ENCODE data around the gene TRAF3IP1. TPM values are rescaled to one million over a fixed set of nuclear protein-coding genes. Genes with fewer than 3 reads are reported as not detected.

Gene TRAF3IP1
- total and polyA plus RNA-seq, 2 of the 13 experiments (the other 11 are each of a cell fraction or from before 2014, with no cell fraction given): 4.1 to 12.9 TPM

DNA sequence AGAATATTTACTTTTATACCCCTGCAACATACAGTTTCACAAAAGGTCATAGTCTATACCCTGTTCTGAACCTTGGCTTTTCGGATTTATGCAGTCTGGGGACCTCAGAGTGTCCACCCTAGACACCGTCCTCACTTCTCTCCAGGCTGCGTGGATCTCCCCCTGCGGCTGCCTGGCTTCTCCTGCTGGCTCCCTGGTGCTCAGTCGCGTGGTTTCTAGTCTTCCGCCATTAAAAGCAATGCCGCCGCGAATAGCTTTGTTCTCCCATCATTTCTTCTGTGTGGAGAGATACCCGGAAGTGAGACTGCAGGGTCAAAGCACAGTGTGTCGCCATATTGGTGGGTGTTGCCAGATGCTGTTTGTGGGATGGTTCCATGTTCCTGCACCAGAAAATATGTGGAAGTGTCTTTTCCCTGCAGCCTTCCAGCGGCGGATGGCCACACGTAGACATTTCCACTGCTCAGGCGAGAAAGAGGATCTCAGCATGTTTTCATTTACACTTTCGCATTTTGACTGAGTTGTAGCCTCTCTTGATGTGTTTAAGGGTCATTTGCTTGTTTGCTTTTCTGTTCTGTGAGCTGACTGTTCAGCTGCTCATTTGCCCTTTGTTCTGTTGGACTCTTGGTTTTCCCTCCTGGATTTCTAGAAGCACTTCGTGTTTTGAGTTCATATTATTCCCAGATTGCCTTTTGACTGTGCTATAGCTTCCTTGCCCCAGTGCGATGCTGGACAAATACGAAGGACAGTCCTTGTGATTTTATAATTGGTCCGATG is 83.5 kb downstream of the TRAF3IP1 start:
- Histone ChIP-seq H3K27ac (ENCODE audit: extremely low read length, insufficient read depth, low read length) (peak overlapping the region; percentile 90), H3K27me3 (ENCODE audit: control insufficient read depth in 1 of 2, insufficient read depth in 2 of 2, low read length in 2 of 2) (no peaks in the 10 kb centered on the region), H3K4me2 (ENCODE audit: low read depth, low read length) (peak overlapping the region; percentile 72), H3K9ac (ENCODE audit: insufficient read depth, low read depth, low read length) (peak overlapping the region; percentile 43), H2AFZ (ENCODE audit: low read length) (peak overlapping the region; percentile 74), H3K4me1 (ENCODE audit: insufficient read depth, low read length) (peaks cover 70% of the 10 kb centered on the region), H3K36me3 (replicated peaks in 1 of 2; ENCODE audit: control insufficient read depth in 1 of 2, insufficient read depth in 2 of 2, low read length in 2 of 2) (no peaks in the 10 kb centered on the region; a peak in 1 of 5 replicates), H3K9me3 (ENCODE audit: low read length) (no peaks in the 10 kb centered on the region), H3K4me3 (replicated peaks in 1 of 3; ENCODE audit: insufficient read depth in 1 of 3, low read depth in 2 of 3, low read length in 3 of 3) (peak overlapping the region in 1 of 3 experiments; percentile 45; a peak in 2 of 6 replicates), H3K79me2 (ENCODE audit: insufficient read depth, low read length) (no peaks in the 10 kb centered on the region), H4K20me1 (ENCODE audit: insufficient read depth, low read length) (no peaks in the 10 kb centered on the region)
- DNase-seq (ENCODE audit: low spot score): peak; percentile 76
- ATAC-seq: peak; percentile 76
- intact Hi-C loops (cut with micrococcal nuclease; ENCODE audit: unreplicated experiment) (no loop called here), in situ Hi-C loops (cut with HindIII; ENCODE audit: extremely low pct_ligation_motif_present, low pct_unique_long_range_greater_than_20kb) (no loop called here)
- POLR2A ChIA-PET: interaction anchor here (0.9 to 2.4 kb wide), 4 partner anchors 24 to 46 kb away, joined by 3 to 9 read pairs (median 4); no protein-coding TSS in a partner anchor
- BruUV-seq (replicated peaks): TSS peak; percentile 76
- peak; percentile 94 for FAIRE-seq
- CTCF ChIA-PET (ENCODE audit: low intra/inter-chr PET ratio, low total read pairs): no interaction called here
- 59% methylated on average over 21 of the region's 21 CpGs for WGBS (ENCODE audit: low lambda C conversion rate)
- TF ChIP-seq, protein P1, sequence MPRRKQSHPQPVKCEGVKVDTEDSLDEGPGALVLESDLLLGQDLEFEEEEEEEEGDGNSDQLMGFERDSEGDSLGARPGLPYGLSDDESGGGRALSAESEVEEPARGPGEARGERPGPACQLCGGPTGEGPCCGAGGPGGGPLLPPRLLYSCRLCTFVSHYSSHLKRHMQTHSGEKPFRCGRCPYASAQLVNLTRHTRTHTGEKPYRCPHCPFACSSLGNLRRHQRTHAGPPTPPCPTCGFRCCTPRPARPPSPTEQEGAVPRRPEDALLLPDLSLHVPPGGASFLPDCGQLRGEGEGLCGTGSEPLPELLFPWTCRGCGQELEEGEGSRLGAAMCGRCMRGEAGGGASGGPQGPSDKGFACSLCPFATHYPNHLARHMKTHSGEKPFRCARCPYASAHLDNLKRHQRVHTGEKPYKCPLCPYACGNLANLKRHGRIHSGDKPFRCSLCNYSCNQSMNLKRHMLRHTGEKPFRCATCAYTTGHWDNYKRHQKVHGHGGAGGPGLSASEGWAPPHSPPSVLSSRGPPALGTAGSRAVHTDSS (CRISPR knock-in tag; conservative IDR thresholded peaks at IDR 0.05): no peak
- TF ChIP-seq NFIB (CRISPR knock-in tag; IDR thresholded peaks at IDR 0.05; ENCODE audit: borderline replicate concordance) (no peak), HNRNPUL1 (IDR thresholded peaks at IDR 0.05; ENCODE audit: low read depth, low read length) (no peak), ZNF547 (CRISPR knock-in tag; IDR thresholded peaks at IDR 0.05) (no peak), XBP1 (CRISPR knock-in tag; IDR thresholded peaks at IDR 0.05) (no peak), CHD2 (IDR thresholded peaks at IDR 0.05; ENCODE audit: low read depth, low read length) (no peak), ADNP (CRISPR knock-in tag; IDR thresholded peaks at IDR 0.05) (no peak)
- TF ChIP-seq, protein P2, sequence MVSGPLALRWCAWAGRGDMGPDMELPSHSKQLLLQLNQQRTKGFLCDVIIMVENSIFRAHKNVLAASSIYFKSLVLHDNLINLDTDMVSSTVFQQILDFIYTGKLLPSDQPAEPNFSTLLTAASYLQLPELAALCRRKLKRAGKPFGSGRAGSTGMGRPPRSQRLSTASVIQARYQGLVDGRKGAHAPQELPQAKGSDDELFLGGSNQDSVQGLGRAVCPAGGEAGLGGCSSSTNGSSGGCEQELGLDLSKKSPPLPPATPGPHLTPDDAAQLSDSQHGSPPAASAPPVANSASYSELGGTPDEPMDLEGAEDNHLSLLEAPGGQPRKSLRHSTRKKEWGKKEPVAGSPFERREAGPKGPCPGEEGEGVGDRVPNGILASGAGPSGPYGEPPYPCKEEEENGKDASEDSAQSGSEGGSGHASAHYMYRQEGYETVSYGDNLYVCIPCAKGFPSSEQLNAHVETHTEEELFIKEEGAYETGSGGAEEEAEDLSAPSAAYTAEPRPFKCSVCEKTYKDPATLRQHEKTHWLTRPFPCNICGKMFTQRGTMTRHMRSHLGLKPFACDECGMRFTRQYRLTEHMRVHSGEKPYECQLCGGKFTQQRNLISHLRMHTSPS (CRISPR knock-in tag; IDR thresholded peaks at IDR 0.05; ENCODE audit: low read depth): 0 out of 2 replicates have a peak, but pooled peaks have one; percentile 26
- TF ChIP-seq, protein P3, sequence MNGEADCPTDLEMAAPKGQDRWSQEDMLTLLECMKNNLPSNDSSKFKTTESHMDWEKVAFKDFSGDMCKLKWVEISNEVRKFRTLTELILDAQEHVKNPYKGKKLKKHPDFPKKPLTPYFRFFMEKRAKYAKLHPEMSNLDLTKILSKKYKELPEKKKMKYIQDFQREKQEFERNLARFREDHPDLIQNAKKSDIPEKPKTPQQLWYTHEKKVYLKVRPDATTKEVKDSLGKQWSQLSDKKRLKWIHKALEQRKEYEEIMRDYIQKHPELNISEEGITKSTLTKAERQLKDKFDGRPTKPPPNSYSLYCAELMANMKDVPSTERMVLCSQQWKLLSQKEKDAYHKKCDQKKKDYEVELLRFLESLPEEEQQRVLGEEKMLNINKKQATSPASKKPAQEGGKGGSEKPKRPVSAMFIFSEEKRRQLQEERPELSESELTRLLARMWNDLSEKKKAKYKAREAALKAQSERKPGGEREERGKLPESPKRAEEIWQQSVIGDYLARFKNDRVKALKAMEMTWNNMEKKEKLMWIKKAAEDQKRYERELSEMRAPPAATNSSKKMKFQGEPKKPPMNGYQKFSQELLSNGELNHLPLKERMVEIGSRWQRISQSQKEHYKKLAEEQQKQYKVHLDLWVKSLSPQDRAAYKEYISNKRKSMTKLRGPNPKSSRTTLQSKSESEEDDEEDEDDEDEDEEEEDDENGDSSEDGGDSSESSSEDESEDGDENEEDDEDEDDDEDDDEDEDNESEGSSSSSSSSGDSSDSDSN (CRISPR knock-in tag; IDR thresholded peaks at IDR 0.05): peak; percentile 33; the same call in 1 of the 2 replicates
- TF ChIP-seq, protein P4, sequence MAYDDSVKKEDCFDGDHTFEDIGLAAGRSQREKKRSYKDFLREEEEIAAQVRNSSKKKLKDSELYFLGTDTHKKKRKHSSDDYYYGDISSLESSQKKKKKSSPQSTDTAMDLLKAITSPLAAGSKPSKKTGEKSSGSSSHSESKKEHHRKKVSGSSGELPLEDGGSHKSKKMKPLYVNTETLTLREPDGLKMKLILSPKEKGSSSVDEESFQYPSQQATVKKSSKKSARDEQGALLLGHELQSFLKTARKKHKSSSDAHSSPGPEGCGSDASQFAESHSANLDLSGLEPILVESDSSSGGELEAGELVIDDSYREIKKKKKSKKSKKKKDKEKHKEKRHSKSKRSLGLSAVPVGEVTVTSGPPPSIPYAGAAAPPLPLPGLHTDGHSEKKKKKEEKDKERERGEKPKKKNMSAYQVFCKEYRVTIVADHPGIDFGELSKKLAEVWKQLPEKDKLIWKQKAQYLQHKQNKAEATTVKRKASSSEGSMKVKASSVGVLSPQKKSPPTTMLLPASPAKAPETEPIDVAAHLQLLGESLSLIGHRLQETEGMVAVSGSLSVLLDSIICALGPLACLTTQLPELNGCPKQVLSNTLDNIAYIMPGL (CRISPR knock-in tag; IDR thresholded peaks at IDR 0.05; ENCODE audit: borderline replicate concordance in 1 of 2, low read depth in 1 of 2): no peak; a peak in 1 of 4 replicates
- TF ChIP-seq, protein P5, sequence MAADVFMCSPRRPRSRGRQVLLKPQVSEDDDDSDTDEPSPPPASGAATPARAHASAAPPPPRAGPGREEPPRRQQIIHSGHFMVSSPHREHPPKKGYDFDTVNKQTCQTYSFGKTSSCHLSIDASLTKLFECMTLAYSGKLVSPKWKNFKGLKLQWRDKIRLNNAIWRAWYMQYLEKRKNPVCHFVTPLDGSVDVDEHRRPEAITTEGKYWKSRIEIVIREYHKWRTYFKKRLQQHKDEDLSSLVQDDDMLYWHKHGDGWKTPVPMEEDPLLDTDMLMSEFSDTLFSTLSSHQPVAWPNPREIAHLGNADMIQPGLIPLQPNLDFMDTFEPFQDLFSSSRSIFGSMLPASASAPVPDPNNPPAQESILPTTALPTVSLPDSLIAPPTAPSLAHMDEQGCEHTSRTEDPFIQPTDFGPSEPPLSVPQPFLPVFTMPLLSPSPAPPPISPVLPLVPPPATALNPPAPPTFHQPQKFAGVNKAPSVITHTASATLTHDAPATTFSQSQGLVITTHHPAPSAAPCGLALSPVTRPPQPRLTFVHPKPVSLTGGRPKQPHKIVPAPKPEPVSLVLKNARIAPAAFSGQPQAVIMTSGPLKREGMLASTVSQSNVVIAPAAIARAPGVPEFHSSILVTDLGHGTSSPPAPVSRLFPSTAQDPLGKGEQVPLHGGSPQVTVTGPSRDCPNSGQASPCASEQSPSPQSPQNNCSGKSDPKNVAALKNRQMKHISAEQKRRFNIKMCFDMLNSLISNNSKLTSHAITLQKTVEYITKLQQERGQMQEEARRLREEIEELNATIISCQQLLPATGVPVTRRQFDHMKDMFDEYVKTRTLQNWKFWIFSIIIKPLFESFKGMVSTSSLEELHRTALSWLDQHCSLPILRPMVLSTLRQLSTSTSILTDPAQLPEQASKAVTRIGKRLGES (CRISPR knock-in tag; IDR thresholded peaks at IDR 0.05; ENCODE audit: borderline replicate concordance): no peak
